ENCODE data around the gene MGAT4A. TPM values are rescaled to one million over a fixed set of nuclear protein-coding genes. Genes with fewer than 3 reads are reported as not detected.

MGAT4A gene
- total and polyA plus RNA-seq, 10 of the 15 experiments (the other 5 are each of a cell fraction or from before 2014, with no cell fraction given), result 4.3 to 23.4 (median 13.6) TPM

GRCh38 chr2:98778741-98779483, 48.0 kb upstream of the MGAT4A start:
- no TSS peak for BruUV-seq (replicated peaks)
- no peak for FAIRE-seq
- POLR2A ChIA-PET, result no interaction called here
- H2AFZ ChIP-seq (ENCODE audit: control insufficient read depth, low read depth, low read length), result no peak overlapping the region
- WGBS (ENCODE audit: insufficient coverage, insufficient replicate concordance, low lambda C conversion rate, missing lambda C conversion rate), result 48% methylated on average over 6 of the region's 6 CpGs
- in situ Hi-C loops (cut with MboI), result no loop called here
- H3K9me3 ChIP-seq (replicated peaks; ENCODE audit: control insufficient read depth, insufficient read depth, low read length), result peaks cover 3% of the 10 kb centered on the region; the same call in 1 of the 3 replicates
- CTCF ChIA-PET, result no interaction called here
- no peak overlapping the region for H3K4me3 ChIP-seq
- H4K20me1 ChIP-seq (ENCODE audit: control insufficient read depth, insufficient read depth), result no peaks in the 10 kb centered on the region
- no peak for DNase-seq (ENCODE audit: low read depth, low spot score)
- no peaks in the 10 kb centered on the region for H3K4me1 ChIP-seq (ENCODE audit: control insufficient read depth, insufficient read depth, low read length)
- H3K79me2 ChIP-seq (ENCODE audit: control insufficient read depth, insufficient read depth, low read length), result no peaks in the 10 kb centered on the region
- intact Hi-C loops (cut with micrococcal nuclease; ENCODE audit: unreplicated experiment), result no loop called here
- no peaks in the 10 kb centered on the region for H3K36me3 ChIP-seq (ENCODE audit: control insufficient read depth in 2 of 2, insufficient read depth in 2 of 2, low read length in 1 of 2)
- no peaks in the 10 kb centered on the region for H3K27me3 ChIP-seq (replicated peaks in 1 of 2; ENCODE audit: control insufficient read depth in 2 of 2, insufficient read depth in 2 of 2, low read length in 1 of 2)
- ATAC-seq, result no peak
- no peak overlapping the region for H3K27ac ChIP-seq (ENCODE audit: control insufficient read depth, insufficient read depth)
- SMC1A ChIA-PET (ENCODE audit: uncharacterized antibody, unreplicated experiment), result interaction anchor here (1.2 kb wide), 1 partner anchor 11 kb away, joined by 3 read pairs; no protein-coding TSS in a partner anchor
- no peak overlapping the region for H3K4me2 ChIP-seq (ENCODE audit: control insufficient read depth, insufficient read depth)
- H3K9ac ChIP-seq (ENCODE audit: control insufficient read depth, insufficient read depth, low read length), result no peak overlapping the region
- RAD21 ChIA-PET (ENCODE audit: unreplicated experiment), result interaction anchor here (0.8 kb wide), 1 partner anchor 130 kb away, joined by 4 read pairs; no protein-coding TSS in a partner anchor
- TF ChIP-seq CUX1 (IDR thresholded peaks at IDR 0.05; ENCODE audit: insufficient replicate concordance, low read depth, low read length), result no peak
- no peak for TF ChIP-seq BACH1 (IDR thresholded peaks at IDR 0.05; ENCODE audit: borderline replicate concordance)
- no peak for TF ChIP-seq FOS (IDR thresholded peaks at IDR 0.05; ENCODE audit: borderline replicate concordance, extremely low read depth, insufficient read length)
- TF ChIP-seq ASH2L (IDR thresholded peaks at IDR 0.05; ENCODE audit: borderline replicate concordance, low read depth), result no peak
- TF ChIP-seq, protein P1, sequence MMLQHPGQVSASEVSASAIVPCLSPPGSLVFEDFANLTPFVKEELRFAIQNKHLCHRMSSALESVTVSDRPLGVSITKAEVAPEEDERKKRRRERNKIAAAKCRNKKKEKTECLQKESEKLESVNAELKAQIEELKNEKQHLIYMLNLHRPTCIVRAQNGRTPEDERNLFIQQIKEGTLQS (IDR thresholded peaks at IDR 0.05; ENCODE audit: borderline replicate concordance, extremely low read depth, low read depth, low read length), result no peak
- TF ChIP-seq, protein P2, sequence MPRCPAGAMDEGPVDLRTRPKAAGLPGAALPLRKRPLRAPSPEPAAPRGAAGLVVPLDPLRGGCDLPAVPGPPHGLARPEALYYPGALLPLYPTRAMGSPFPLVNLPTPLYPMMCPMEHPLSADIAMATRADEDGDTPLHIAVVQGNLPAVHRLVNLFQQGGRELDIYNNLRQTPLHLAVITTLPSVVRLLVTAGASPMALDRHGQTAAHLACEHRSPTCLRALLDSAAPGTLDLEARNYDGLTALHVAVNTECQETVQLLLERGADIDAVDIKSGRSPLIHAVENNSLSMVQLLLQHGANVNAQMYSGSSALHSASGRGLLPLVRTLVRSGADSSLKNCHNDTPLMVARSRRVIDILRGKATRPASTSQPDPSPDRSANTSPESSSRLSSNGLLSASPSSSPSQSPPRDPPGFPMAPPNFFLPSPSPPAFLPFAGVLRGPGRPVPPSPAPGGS (IDR thresholded peaks at IDR 0.05; ENCODE audit: borderline replicate concordance, insufficient read depth, low read depth, low read length, poor library complexity, severe bottlenecking), result no peak
- no peak for TF ChIP-seq IKZF2 (IDR thresholded peaks at IDR 0.05)
- TF ChIP-seq RB1 (IDR thresholded peaks at IDR 0.05; ENCODE audit: borderline replicate concordance), result no peak
- TF ChIP-seq PAX8 (IDR thresholded peaks at IDR 0.05), result no peak
- TF ChIP-seq SUPT20H (IDR thresholded peaks at IDR 0.05; ENCODE audit: borderline replicate concordance, control insufficient read depth, low read depth, low read length), result no peak
- TF ChIP-seq SMAD1 (IDR thresholded peaks at IDR 0.05; ENCODE audit: low read depth, partially characterized antibody), result no peak
- TF ChIP-seq MYC (IDR thresholded peaks at IDR 0.05; ENCODE audit: insufficient read depth, insufficient read length, insufficient replicate concordance, low read length, severe bottlenecking), result no peak
- no peak for TF ChIP-seq TCF12 (IDR thresholded peaks at IDR 0.05; ENCODE audit: low read depth, low read length)
- TF ChIP-seq MEF2B (IDR thresholded peaks at IDR 0.05; ENCODE audit: partially characterized antibody, poor library complexity, severe bottlenecking), result no peak
- TF ChIP-seq BMI1 (IDR thresholded peaks at IDR 0.05; ENCODE audit: borderline replicate concordance), result no peak
- TF ChIP-seq IRF4 (IDR thresholded peaks at IDR 0.05; ENCODE audit: low read depth, low read length), result no peak

Measured in GM12878 (cell line).